PC-3 (cell line): ENCODE data around the gene RHOG. TPM values are rescaled to one million over a fixed set of nuclear protein-coding genes. Genes with fewer than 3 reads are reported as not detected.

Source experiments
- ATAC-seq: fragments of 200-7000 bp; cut with Tn5 transposase; 2 replicates; pipeline ENCODE4 v1.9.1; 2020; ENCODE audit warnings: mild to moderate bottlenecking, moderate library complexity
- BruUV-seq: library from RNA; stranded (reverse); fragments of 400-500 nt; replicated peaks from 2 replicates; lab custom pipeline; 2021; lab: Mats Ljungman, UMichigan
- CTCF ChIA-PET: fragments of 300-600 bp; sonication (Branson Sonifier 250); formaldehyde crosslinking; loops from one replicate; lab custom pipeline; 2022; ENCODE audit warnings: antibody characterized with exemption; lab: Charles Lee
- POLR2A ChIA-PET: fragments of 300-600 bp; sonication (Branson Sonifier 250); formaldehyde crosslinking; loops from one replicate; lab custom pipeline; 2022; ENCODE audit warnings: antibody characterized with exemption; ENCODE audit not compliant: unreplicated experiment; lab: Charles Lee
- DNase-seq: peaks from one replicate; pipeline ENCODE4 v3.0.0-alpha.2; 2015
- H2AFZ ChIP-seq: fragments of 300-600 bp; sonication (generic); 2 replicates; pipeline ENCODE4 v1.6.0; 2016; ENCODE audit warnings: antibody characterized with exemption, low read length
- H3F3A ChIP-seq: fragments of 300-600 bp; sonication (generic); one replicate; pipeline ENCODE4 v1.6.0; 2017; ENCODE audit warnings: antibody characterized with exemption, low read length, control low read depth, mild to moderate bottlenecking; ENCODE audit not compliant: unreplicated experiment
- H3K27ac ChIP-seq: fragments of 300-600 bp; sonication (generic); 2 replicates; pipeline ENCODE4 v1.5.1; 2016; ENCODE audit warnings: mild to moderate bottlenecking, low read length
- H3K27me3 ChIP-seq: fragments of 300-600 bp; sonication (generic); 2 replicates; pipeline ENCODE4 v1.6.1; 2016; ENCODE audit warnings: low read length, mixed read lengths
- H3K36me3 ChIP-seq: fragments of 300-600 bp; sonication (generic); 2 replicates; pipeline ENCODE4 v1.6.1; 2016; ENCODE audit warnings: low read depth, mixed run types, low read length, mixed read lengths
- H3K4me1 ChIP-seq: fragments of 300-600 bp; sonication (generic); 2 replicates; pipeline ENCODE4 v1.5.1; 2016; ENCODE audit warnings: low read length; ENCODE audit not compliant: insufficient read depth
- H3K4me2 ChIP-seq: fragments of 300-600 bp; sonication (generic); 2 replicates; pipeline ENCODE4 v1.6.0; 2016; ENCODE audit warnings: low read length
- H3K4me3 ChIP-seq: fragments of 300-600 bp; sonication (generic); 2 replicates; pipeline ENCODE4 v1.5.1; 2016; ENCODE audit warnings: mild to moderate bottlenecking, low read length, mixed read lengths
- H3K79me2 ChIP-seq: fragments of 300-600 bp; sonication (generic); 2 replicates; pipeline ENCODE4 v1.6.1; 2017; ENCODE audit warnings: low read length, mixed read lengths
- H3K9ac ChIP-seq: fragments of 300-600 bp; sonication (generic); 2 replicates; pipeline ENCODE4 v1.6.0; 2016; ENCODE audit warnings: mild to moderate bottlenecking, low read length
- H3K9me2 ChIP-seq: fragments of 300-600 bp; sonication (generic); replicated peaks from 2 replicates; pipeline ENCODE4 v1.6.1; 2016; ENCODE audit warnings: mixed run types, low read length, mixed read lengths
- H3K9me3 ChIP-seq: fragments of 300-600 bp; sonication (generic); 2 replicates; pipeline ENCODE4 v1.6.1; 2016; ENCODE audit warnings: low read length, mixed read lengths
- H4K20me1 ChIP-seq: fragments of 300-600 bp; sonication (generic); 2 replicates; pipeline ENCODE4 v1.6.1; 2016; ENCODE audit warnings: low read length, mixed read lengths
- CTCF ChIP-seq: fragments of 300-600 bp; sonication (generic); conservative IDR thresholded peaks from 2 replicates; pipeline ENCODE4 v1.5.1; 2017; ENCODE audit warnings: antibody characterized with exemption, low read depth, mild to moderate bottlenecking, low read length
- EZH2 ChIP-seq: fragments of 300-600 bp; sonication (generic); IDR thresholded peaks from one replicate; pipeline ENCODE4 v1.6.1; 2017; ENCODE audit warnings: antibody characterized with exemption, mild to moderate bottlenecking, low read length; ENCODE audit not compliant: unreplicated experiment
- EZH2phosphoT487 ChIP-seq: fragments of 300-600 bp; sonication (generic); IDR thresholded peaks from 2 replicates; pipeline ENCODE4 v1.6.1; 2018; ENCODE audit warnings: mild to moderate bottlenecking, antibody characterized with exemption, low read length, borderline replicate concordance
- intact Hi-C: fragments of 100-400 bp; cut with micrococcal nuclease; formaldehyde crosslinking; loops from 2 replicates; pipeline ENCODE4 v1.9.0; 2023
- total RNA-seq: library from RNA; depleted of rRNA; stranded (reverse); fragments of >200 nt; gene quantifications from 2 replicates; pipeline ENCODE4 v1.2.3, GENCODE V29; 2014

The RHOG gene
- total RNA-seq, 1 experiment from 2014 or later: 31.2 TPM

DNA sequence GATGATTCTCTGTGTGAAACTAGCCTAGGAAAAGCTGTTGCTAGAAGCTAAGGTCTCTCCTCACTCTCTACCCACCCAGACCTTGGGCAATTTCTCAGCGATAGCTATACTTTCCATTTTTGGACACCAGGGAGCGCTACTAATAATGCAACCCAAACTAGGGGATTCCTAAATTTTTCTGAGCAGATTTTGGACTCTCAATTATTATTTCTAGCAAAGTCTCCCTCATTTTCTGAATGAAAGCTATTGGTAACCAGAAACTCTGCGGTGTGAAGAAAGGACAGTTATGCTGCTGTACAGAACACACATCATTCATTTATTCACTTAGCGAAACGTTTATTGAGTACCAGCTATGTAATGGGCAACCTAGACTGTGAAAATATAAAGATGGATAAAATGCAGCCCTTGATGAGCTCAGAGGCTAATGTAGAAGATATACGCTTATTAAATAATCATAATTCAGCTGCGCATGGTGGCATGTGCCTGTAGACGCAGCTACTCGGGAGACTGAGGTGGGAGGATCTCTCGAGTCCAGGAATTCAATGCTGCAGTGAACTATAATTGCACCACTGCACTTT, 8.6 kb upstream of the RHOG start:
- no peak overlapping the region for H3K4me2 ChIP-seq
- ChIA-PET POLR2A (interaction anchor here (0.5 kb wide), 1 partner anchor 10 kb away, joined by 11 read pairs; no protein-coding TSS in a partner anchor), CTCF (interaction anchor here (0.8 to 3.2 kb wide), 7 partner anchors 40 to 223 kb away, joined by 3 to 28 read pairs (median 4); no protein-coding TSS in a partner anchor)
- no peak overlapping the region for H3K4me3 ChIP-seq
- DNase-seq (peak; percentile 74), ATAC-seq (peak; percentile 87)
- no peak overlapping the region for H3K27ac ChIP-seq
- TF ChIP-seq CTCF (peak; percentile 83), EZH2 (no peak)
- no peaks in the 10 kb centered on the region for H3K9me3 ChIP-seq
- no peaks in the 10 kb centered on the region for H3K9me2 ChIP-seq
- no peaks in the 10 kb centered on the region for H3K79me2 ChIP-seq
- no peaks in the 10 kb centered on the region for H4K20me1 ChIP-seq
- no TSS peak for BruUV-seq
- peaks cover 5% of the 10 kb centered on the region for H3K4me1 ChIP-seq
- intact Hi-C loops: loop anchor here (1.0 kb wide), 1 partner anchor 223 kb away; no protein-coding TSS in a partner anchor
- no peak overlapping the region for H2AFZ ChIP-seq
- no peaks in the 10 kb centered on the region for H3K27me3 ChIP-seq
- H3K9ac ChIP-seq: no peak overlapping the region
- H3F3A ChIP-seq: no peaks in the 10 kb centered on the region
- H3K36me3 ChIP-seq: no peaks in the 10 kb centered on the region

DNA sequence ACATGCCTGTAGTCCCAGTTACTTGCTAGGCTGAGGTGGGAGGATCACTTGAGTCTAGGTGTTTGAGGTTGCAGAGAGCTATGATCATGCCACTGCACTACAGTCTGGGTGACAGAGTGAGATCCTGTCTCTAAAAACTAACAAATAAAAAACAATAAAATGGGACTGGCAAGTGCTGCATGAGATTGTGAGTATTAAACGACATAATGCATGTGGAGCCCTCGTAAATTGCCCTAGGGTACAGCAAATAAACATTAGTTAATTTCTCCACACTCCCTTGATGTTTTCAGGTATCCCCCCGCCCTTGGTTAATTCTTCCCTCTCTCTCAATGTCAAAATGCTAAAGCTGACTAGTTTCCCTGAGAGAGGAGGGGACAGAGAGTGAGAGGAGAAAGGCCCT, 4.9 kb upstream of the RHOG start:
- POLR2A ChIA-PET: no interaction called here

More for the DNA sequence above, 4.9 kb upstream of the RHOG start:
- Histone ChIP-seq H3K27me3 (no peaks in the 10 kb centered on the region), H2AFZ (no peak overlapping the region), H3K79me2 (peaks cover 1% of the 10 kb centered on the region; the same call in 1 of the 2 replicates), H3K9ac (no peak overlapping the region), H3K27ac (no peak overlapping the region), H4K20me1 (no peaks in the 10 kb centered on the region), H3K9me3 (no peaks in the 10 kb centered on the region), H3K9me2 (no peaks in the 10 kb centered on the region), H3K4me3 (no peak overlapping the region), H3K4me1 (peaks cover 6% of the 10 kb centered on the region; the same call in 1 of the 2 replicates), H3K36me3 (no peaks in the 10 kb centered on the region), H3K4me2 (no peak overlapping the region), H3F3A (no peaks in the 10 kb centered on the region)
- CTCF ChIA-PET: no interaction called here
- intact Hi-C loops: no loop called here
- TF ChIP-seq CTCF (no peak), EZH2 (no peak), EZH2phosphoT487 (no peak)
- DNase-seq: no peak
- ATAC-seq: no peak
- BruUV-seq: no TSS peak
